HL-60 (cell line): ENCODE results near the gene CHD9.

Source experiments
- GABPA ChIP-seq: IDR thresholded peaks from 2 replicates; pipeline ENCODE4 v1.6.1; 2012; ENCODE audit warnings: low read depth
- SPI1 ChIP-seq: IDR thresholded peaks from 2 replicates; pipeline ENCODE4 v1.6.1; 2012; ENCODE audit warnings: low read depth, mild to moderate bottlenecking, borderline replicate concordance
- TF ChIP-seq, protein P1 (sequence below): IDR thresholded peaks from one replicate; pipeline ENCODE4 v1.5.1; 2011; ENCODE audit warnings: low read length, control low read depth, inconsistent platforms; ENCODE audit not compliant: insufficient read depth

DNA sequence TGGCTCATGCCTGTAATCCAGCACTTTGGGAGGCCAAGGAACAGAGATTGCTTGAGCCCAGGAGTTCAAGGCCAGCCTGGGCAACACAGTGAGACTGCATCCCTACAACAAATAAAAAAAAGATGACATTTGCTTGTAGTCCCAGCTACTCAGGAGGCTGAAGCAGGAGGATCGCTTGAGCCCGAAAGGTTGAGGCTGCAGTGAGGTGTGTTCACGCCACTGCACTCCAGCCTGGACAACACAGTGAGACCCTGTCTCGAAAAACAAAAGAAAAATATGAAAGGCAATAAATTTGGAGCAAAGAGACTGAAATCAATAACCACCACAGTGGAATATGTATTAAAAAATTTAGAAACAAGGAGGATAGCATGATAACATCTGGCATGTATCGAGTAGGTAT is 235.7 kb downstream of the CHD9 start:
- TF ChIP-seq, protein P1, sequence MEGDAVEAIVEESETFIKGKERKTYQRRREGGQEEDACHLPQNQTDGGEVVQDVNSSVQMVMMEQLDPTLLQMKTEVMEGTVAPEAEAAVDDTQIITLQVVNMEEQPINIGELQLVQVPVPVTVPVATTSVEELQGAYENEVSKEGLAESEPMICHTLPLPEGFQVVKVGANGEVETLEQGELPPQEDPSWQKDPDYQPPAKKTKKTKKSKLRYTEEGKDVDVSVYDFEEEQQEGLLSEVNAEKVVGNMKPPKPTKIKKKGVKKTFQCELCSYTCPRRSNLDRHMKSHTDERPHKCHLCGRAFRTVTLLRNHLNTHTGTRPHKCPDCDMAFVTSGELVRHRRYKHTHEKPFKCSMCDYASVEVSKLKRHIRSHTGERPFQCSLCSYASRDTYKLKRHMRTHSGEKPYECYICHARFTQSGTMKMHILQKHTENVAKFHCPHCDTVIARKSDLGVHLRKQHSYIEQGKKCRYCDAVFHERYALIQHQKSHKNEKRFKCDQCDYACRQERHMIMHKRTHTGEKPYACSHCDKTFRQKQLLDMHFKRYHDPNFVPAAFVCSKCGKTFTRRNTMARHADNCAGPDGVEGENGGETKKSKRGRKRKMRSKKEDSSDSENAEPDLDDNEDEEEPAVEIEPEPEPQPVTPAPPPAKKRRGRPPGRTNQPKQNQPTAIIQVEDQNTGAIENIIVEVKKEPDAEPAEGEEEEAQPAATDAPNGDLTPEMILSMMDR: no peak
- TF ChIP-seq GABPA (no peak), SPI1 (no peak)
